Testis (tissue), 3 donors: ENCODE results near the gene PHACTR3. TPM values are rescaled to one million over a fixed set of nuclear protein-coding genes. Genes with fewer than 3 reads are reported as not detected.

Source experiments
- DNase-seq: peaks from one replicate; pipeline ENCODE4 v3.0.0-alpha.2; 2019
- H3K27ac ChIP-seq, 2 donors: fragments of 200-600 bp; sonication (generic); one replicate each; pipeline ENCODE4 v1.5.1; 2019
- H3K27me3 ChIP-seq: fragments of 200-600 bp; sonication (generic); one replicate; pipeline ENCODE4 v1.5.1; 2019
- H3K36me3 ChIP-seq: fragments of 200-600 bp; sonication (generic); one replicate; pipeline ENCODE4 v1.5.1; 2017; ENCODE audit warnings: low read depth; ENCODE audit errors: missing control alignments
- H3K4me1 ChIP-seq: fragments of 200-600 bp; sonication (generic); one replicate; pipeline ENCODE4 v1.5.1; 2019
- H3K4me3 ChIP-seq, 2 donors: fragments of 200-600 bp; sonication (generic); one replicate each; pipeline ENCODE4 v1.5.1; 2017 to 2019
- H3K9me3 ChIP-seq: fragments of 200-600 bp; sonication (generic); one replicate; pipeline ENCODE4 v1.5.1; 2017
- POLR2A ChIP-seq: fragments of 450-650 bp; IDR thresholded peaks from one replicate; pipeline ENCODE4 v1.6.1; 2017; ENCODE audit warnings: antibody characterized with exemption, mild to moderate bottlenecking, moderate library complexity
- WGBS, 2 donors: methylation state at CpG; one replicate each; pipeline ENCODE4 v1.1.5; 2018; 5-methylcytosine and 5-hydroxymethylcytosine counted together
- intact Hi-C: fragments of 100-400 bp; cut with DNase I; formaldehyde crosslinking; loops from one replicate; pipeline ENCODE4 v1.15.1; 2023; ENCODE audit warnings: low total_unique reads
- polyA plus RNA-seq: library from polyadenylated mRNA; stranded (reverse); fragments of 350-450 nt; fragmentation: Illumina TruSeq; extraction: RNeasy Lipid Tissue Mini Kit (QIAGEN cat#74804); gene quantifications from one replicate; pipeline ENCODE4 v1.2.3, GENCODE V29; 2014; ENCODE audit warnings: low read depth, low replicate concordance; ENCODE audit not compliant: insufficient read depth
- total RNA-seq, 2 donors: library from RNA; depleted of rRNA; stranded (reverse); fragments of >200 nt; gene quantifications; one replicate each; pipeline ENCODE4 v1.2.3, GENCODE V29; 2016
- TF ChIP-seq, protein P1 (sequence below), 3 experiments: fragments of 450-650 bp in 2 of 3; fragments of 200-600 bp in 1 of 3; sonication (generic) in 1 of 3; IDR thresholded peaks; one replicate each; pipeline ENCODE4 v1.5.1; 2016 to 2019; ENCODE audit warnings: antibody characterized with exemption in 3 of 3, mild to moderate bottlenecking in 2 of 3, moderate library complexity in 1 of 3

The PHACTR3 gene
- total and polyA plus RNA-seq, 3 donors from 2014 or later, result 0.94 to 1.2 (median 1.1) TPM

DNA sequence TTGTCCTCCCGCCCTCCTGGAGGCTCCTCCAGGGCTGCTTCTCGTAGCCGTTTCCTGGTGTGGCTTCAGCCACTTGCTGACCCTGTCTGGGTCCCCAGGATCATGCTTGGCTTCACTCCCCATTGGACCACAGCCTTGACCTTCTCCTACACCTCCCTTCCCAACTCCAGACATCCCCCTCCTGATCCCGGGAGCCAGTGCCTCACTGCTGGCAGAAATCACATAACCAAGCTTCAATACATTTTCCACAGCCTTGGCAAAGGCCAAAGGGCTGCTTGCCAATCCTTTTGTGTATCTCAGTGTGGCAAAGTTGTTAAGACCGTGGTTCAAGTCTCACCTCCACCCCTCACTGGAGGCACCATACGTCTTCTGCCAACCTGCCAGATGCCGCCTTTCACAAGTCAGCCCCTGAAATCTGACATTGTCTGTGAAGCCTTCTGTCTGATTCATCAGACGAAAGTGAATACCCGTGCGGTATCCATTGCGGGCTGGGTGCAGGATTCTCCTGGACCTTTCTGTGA lies 60.1 kb downstream of the PHACTR3 start:
- DNase-seq, result no peak

DNA sequence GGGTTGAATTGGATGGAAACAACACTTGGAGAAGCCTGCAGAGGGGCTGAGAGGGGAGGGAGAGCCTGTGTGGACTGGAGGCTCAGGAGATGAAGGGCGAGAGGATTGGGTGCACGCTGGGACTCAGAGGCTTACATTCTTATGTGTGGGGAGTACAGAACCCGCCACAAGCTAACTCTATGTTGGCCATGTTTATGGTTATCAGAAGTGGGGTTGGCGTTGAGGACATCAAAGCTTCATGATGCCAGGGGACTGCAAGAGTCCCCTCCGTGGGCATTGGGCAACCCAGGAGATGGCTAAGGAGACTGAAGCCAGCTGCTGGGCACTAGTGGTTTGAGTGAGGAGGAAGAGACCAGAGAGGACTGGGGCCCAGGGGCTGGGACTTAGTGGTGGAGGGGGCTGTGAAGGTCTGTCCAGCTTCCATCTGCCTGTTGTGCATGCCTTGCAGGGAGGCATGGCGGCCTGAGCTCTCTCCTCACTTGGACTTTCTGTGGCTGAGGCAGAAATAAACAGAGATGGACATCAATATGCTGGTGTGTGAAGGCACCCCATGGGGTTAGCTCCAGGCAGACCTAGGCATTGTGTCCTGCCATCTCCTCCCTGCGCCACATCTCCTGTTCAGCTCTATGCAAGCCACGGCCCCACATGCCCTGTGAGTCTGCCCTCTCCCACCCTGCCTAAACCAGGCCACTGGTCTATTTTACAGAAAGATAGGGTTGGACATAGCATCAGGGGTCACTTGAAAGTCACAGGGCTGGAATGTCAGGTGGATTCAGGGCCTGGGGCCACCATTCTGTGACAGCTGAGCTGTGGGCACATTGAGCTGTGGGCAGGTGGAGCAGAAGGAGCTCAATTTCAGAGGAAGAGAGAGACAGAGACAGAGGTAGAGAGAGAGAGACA lies 61.6 kb downstream of the PHACTR3 start:
- intact Hi-C loops, result no loop called here
- H3K27ac ChIP-seq, result no peak overlapping the region
- WGBS, 2 donors, result 87 to 91% methylated on average over 7 to 8 of the region's 8 CpGs
- H3K4me1 ChIP-seq, result no peaks in the 10 kb centered on the region
- no peak overlapping the region for H3K4me3 ChIP-seq
- no peak for DNase-seq
- no peaks in the 10 kb centered on the region for H3K36me3 ChIP-seq
- TF ChIP-seq POLR2A, result no peak
- TF ChIP-seq, protein P1, sequence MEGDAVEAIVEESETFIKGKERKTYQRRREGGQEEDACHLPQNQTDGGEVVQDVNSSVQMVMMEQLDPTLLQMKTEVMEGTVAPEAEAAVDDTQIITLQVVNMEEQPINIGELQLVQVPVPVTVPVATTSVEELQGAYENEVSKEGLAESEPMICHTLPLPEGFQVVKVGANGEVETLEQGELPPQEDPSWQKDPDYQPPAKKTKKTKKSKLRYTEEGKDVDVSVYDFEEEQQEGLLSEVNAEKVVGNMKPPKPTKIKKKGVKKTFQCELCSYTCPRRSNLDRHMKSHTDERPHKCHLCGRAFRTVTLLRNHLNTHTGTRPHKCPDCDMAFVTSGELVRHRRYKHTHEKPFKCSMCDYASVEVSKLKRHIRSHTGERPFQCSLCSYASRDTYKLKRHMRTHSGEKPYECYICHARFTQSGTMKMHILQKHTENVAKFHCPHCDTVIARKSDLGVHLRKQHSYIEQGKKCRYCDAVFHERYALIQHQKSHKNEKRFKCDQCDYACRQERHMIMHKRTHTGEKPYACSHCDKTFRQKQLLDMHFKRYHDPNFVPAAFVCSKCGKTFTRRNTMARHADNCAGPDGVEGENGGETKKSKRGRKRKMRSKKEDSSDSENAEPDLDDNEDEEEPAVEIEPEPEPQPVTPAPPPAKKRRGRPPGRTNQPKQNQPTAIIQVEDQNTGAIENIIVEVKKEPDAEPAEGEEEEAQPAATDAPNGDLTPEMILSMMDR (IDR thresholded peaks at IDR 0.05), result no peak
- H3K9me3 ChIP-seq, result no peaks in the 10 kb centered on the region
- H3K27me3 ChIP-seq, result no peaks in the 10 kb centered on the region

More for the DNA sequence above, 60.1 kb downstream of the PHACTR3 start:
- 64 to 68% methylated on average over 11 of the region's 11 CpGs for WGBS, 2 donors
- Histone ChIP-seq H3K4me1 (no peaks in the 10 kb centered on the region), H3K4me3 (no peak overlapping the region), H3K36me3 (no peaks in the 10 kb centered on the region), H3K9me3 (no peaks in the 10 kb centered on the region), H3K27ac (no peak overlapping the region), H3K27me3 (no peaks in the 10 kb centered on the region)
- intact Hi-C loops, result no loop called here
- no peak for TF ChIP-seq POLR2A
- TF ChIP-seq, protein P1 (IDR thresholded peaks at IDR 0.05), result no peak

DNA sequence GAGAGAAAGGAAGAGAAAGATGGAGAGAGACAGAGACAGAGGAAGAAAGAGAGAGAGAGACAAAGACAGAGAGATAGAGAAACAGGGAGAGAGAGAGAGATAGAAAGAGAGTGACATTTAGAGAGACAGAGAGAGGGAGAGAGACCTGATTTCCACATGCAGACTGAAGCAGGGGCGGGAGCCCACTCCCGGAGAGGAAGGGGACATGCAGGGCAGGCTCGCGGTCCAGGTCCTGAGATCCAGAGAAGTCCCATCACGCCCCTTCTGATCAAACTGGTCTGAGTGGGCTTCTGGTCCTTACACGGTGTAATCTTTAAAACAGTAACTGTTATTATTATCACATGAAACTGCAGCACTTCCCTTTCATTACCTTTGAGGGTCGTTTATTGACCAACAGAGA lies 62.2 kb downstream of the PHACTR3 start:
- intact Hi-C loops, result no loop called here
- Histone ChIP-seq H3K27me3 (no peaks in the 10 kb centered on the region), H3K27ac (no peak overlapping the region), H3K4me3 (no peak overlapping the region), H3K9me3 (no peaks in the 10 kb centered on the region), H3K4me1 (no peaks in the 10 kb centered on the region), H3K36me3 (no peaks in the 10 kb centered on the region)
- no peak for DNase-seq
- WGBS, 2 donors, result 82 to 87% methylated on average over 7 of the region's 7 CpGs
- no peak for TF ChIP-seq POLR2A

DNA sequence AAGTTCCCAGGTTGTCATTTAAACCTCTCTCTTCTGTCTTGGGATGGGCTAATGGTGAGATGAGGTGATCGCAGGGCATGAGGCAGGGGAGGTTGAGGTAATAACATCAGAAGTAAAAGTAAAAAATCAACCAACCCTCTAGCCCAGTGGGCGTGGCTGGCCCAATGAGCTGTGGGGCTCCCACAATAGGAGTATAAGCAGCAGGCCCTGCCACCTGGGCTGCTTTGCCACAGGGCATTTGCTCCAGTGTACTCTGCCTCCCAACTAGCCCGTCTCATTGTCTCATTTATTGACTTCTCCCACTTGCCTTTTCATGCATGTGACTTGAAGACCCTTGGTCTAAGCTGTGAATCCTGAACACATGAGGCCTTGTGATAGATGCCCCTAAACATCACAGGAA lies 62.8 kb downstream of the PHACTR3 start:
- intact Hi-C loops, result no loop called here
- H3K4me3 ChIP-seq, result no peak overlapping the region
- no peaks in the 10 kb centered on the region for H3K27me3 ChIP-seq
- H3K27ac ChIP-seq, result no peak overlapping the region
- 92 to 95% methylated on average over 3 of the region's 3 CpGs for WGBS, 2 donors
- H3K36me3 ChIP-seq, result no peaks in the 10 kb centered on the region
- DNase-seq, result no peak
- no peaks in the 10 kb centered on the region for H3K4me1 ChIP-seq
- TF ChIP-seq, protein P1 (IDR thresholded peaks at IDR 0.05), result no peak
- TF ChIP-seq POLR2A, result no peak
- H3K9me3 ChIP-seq, result no peaks in the 10 kb centered on the region

DNA sequence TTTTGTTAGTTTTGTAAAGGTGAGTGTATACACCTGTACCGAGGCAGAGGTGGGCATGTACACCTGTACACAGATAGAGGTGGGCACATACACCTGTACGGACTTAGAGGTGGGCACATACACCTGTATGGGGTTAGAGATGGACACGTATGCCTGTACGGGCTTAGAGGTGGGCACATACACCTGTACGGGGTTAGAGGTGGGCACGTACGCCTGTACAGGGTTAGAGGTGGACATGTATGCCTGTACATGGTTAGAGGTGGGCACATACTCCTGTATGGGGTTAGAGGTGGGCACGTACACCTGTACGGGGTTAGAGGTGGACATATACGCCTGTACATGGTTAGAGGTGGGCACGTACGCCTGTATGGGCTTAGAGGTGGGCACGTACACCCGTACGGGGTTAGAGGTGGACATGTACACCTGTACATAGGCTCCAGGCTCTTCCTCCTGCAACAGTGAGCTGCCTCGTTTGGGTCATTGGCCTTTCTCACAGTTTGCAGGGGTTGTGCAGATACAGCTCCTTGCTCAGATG lies 63.7 kb downstream of the PHACTR3 start:
- TF ChIP-seq, protein P1 (IDR thresholded peaks at IDR 0.05), result no peak
- TF ChIP-seq POLR2A, result no peak
- Histone ChIP-seq H3K9me3 (no peaks in the 10 kb centered on the region), H3K36me3 (no peaks in the 10 kb centered on the region), H3K4me3 (no peak overlapping the region), H3K27ac (no peak overlapping the region), H3K27me3 (no peaks in the 10 kb centered on the region), H3K4me1 (no peaks in the 10 kb centered on the region)
- DNase-seq, result no peak
- WGBS, 2 donors, result 92 to 95% methylated on average over 16 of the region's 16 CpGs
- intact Hi-C loops, result no loop called here
